NOMO-1 (cell line): ENCODE results near the gene UHRF2.
"Not testable (repeated sequence)": the region's sequence is repeated elsewhere in the genome, so short reads cannot be mapped to it uniquely, and the experiment has no call there.

Experiments
- DNase-seq, 2 experiments: peaks; one replicate each; lab custom pipeline; 2025; ENCODE audit not compliant: unreplicated experiment in 2 of 2; lab: John Stamatoyannopoulos, UW

UHRF2 gene

DNA sequence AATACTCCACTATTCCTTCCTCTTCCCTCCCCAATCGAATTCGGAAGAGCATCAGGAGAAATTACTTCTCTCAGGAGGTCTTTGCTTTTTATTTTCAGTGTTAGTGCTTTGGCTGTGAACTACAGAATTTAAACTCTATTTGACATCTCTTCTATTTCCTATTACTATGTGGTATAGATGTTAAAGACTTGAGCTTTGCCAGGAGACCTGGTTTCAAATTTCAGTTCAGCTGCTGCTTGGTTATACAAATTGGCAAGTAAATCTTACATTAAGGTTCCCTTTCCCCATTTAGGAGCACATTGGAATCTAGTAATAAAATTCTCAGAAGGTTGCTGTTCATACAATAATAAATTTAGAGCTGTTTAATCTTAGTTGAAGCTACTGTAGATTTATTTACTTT lies 13.1 kb downstream of the UHRF2 start:
- DNase-seq, result no peak

DNA sequence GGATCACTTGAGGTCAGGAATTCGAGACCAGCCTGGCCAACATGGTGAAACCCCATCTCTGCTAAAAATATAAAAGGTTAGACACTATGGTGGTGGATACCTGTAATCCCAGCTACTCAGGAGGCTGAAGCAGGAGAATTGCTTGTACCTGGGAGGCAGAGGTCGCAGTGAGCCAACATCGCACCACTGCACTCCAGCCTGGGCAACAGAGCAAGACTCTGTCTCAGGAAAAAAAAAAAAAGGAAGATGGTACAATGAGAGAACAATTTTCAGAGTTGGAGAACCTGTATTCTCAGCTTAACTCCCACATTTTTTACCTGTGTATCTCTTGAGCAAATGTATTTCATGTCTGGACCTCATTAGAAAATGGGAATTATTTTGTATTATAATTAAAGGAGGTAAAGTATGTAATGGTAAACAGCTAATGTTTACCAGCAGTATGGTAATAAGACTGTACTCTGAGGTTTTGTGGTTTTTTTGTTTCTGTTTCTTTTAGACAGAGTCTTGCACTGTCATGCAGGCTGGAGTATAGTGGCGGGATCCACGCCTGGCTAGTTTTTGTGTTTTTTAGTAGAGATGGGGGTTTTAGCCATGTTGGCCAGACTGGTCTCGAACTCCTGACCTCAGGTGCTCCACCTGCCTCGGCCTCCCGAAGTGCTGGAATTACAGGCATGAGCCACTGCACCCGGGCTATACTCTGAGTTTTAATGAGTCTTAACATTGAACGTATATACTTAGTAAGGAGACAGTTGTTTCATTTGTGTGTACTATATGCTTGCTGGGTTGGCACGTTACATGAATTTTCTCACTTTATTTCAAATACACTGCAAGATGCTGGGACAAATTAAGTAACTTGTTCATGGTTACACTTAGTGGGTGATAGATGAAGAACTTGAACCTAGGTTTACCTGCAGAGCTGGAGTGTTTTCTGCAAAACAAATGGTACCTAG lies 16.2 kb downstream of the UHRF2 start:
- DNase-seq, result no peak

DNA sequence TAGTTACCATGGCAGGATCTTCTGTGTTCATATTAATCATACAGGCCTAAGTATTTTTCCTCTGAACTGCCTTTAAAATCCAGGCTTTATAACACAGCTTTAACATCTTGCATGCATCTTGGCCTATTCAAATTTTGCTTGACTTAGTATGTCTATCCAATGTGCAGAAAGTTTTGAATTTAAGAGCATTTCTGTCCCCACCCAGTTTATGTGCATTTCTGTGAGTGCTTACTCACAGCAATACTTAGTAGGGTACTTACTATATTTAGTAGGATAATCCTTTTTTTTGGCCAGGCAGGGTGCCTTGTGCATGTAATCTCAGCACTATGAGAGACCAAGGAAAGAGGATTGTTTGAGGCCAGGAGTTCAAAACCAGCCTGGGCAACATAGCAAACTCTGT lies 18.0 kb downstream of the UHRF2 start:
- DNase-seq, result no peak

DNA sequence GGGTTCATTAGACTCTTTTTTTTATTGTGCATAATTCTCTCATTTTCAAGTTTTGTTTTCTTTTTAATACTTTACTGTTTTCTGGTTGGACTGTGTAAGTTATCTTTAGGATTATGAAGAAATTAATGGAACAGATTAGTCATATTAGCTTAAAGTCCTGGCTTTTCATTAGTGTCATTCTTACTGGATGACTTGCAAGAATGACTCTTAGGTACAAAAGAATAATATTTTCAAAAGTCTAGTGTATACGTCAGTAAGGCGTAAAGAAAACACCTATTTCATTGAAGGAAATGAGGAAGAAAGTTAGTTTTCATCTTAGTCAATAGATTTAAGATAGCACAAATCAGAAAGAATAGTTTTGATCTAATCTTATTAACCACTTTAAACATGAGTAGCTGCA lies 20.4 kb downstream of the UHRF2 start:
- no peak for DNase-seq

DNA sequence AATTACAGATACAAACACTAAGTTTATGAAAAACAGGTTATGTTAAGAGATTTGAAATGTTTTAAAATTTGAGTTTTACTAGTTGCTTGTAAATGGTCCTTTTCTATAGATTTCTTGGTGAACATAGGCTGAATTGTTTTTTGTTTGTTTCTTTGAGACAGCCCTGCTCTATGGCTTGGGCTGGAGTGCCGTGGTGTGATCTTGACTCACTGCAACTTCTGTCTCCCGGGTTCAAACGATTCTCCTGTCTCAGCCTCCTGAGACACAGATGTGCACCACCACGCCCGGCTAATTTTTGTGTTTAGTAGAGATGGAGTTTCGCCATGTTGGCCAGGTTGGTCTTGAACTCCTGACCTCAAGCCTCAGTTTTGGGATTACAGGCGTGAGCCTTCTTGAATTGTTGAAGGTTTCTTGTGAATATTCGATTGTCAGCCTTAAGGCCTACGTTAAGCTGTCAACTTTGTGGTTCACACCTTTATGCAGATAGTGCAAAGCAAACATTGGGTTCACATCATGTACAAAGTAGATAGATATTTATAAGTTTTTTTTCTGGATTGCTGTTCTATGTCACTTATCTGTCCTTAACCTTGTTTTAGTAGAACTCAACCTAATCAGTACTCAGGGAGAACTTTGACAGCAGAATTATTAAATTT lies 26.2 kb downstream of the UHRF2 start:
- no peak for DNase-seq

DNA sequence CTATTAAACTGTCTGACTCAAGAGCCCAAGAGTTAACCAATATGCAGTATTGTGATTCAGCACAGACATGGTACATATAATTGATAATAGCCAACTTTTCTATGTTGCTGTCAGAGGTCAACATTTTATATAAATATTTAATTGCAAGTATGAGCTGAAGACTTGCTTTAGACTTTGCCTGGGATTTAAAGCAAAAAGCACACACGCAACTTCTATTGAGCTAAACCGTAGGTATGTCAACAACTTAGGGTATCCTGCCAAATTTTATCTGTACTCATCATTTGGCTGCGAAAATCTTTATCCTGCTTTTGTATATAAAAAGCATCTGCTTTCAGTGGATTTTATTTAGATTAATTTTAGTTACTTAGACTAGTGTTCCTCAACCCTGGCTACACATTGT lies 27.4 kb downstream of the UHRF2 start:
- DNase-seq, result no peak

DNA sequence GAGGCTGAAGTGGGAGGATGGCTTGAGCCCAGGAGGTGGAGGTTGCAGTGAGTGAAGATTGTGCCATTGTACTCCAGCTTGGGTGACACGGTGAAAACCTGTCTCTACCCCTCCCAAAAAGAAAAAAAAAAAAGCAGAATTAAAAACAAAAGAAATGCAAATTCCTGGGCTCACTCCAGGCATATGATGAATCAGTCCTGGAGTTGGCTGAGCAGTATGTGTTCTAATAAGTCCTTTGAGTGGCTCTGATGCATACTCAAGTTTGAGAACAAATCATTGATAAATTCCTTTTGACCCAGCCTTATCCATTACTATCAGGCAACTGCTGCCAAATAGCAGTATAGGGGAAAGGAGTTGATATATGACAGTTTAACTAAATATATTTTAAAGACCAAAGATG lies 28.3 kb downstream of the UHRF2 start:
- DNase-seq, result no peak

DNA sequence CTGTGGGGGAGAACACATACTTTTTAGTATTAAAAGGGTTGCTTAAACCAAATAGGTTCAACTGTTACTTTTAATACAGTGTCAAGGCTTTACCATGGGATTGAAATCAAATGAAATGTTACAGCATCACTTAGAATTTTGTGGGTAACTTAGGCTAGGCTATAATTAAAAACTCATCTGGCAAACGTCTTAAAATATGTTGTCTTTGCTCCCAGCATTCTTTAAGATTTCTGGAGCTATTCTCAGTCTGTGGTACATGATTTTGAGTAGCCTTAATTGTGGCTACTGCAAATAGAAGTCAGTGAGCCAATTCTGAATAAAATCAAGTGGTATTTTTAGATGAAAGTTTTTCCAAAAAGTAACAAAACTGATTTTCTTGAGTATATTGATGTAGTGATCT lies 30.7 kb downstream of the UHRF2 start:
- no peak for DNase-seq

DNA sequence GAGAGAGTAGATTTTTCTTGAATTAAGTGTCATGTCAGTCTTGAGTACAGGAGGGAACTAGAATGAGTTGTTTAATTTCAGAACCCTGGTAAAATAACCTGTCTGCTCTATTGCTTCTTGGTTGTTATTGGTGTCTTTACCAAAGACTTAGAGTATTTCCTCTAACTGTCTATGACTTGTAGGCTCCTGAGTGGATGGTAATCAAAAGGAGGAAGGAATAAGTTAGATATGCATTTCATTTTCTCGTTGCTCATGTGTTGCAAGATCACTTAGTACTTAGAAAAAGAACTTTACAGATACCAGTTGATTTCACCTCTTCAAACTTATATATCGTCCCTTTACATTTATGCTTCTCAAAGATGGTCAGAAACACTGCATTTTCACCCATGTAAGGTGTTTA lies 31.1 kb downstream of the UHRF2 start:
- peak in 1 of 2 experiments; percentile 31 for DNase-seq

DNA sequence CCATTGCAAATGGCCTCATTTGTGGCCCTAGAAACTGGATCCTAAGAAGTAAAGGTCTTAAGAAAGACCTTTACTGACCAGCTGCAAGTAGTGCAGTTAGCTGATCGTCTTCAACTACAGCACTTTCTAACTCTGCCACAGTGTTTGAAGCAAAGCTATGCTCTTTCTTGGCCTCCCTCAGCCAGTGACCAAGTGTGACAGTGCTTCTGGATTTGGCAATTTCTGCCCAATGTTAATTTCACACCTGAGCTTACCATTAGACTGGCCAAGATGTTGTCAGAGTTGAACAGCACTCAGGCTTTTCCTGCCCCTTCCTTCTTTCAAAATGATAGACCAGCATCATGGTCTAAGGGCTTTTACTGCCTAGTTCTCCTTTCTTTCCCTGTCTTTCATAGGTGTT lies 36.1 kb downstream of the UHRF2 start:
- DNase-seq, result no peak

DNA sequence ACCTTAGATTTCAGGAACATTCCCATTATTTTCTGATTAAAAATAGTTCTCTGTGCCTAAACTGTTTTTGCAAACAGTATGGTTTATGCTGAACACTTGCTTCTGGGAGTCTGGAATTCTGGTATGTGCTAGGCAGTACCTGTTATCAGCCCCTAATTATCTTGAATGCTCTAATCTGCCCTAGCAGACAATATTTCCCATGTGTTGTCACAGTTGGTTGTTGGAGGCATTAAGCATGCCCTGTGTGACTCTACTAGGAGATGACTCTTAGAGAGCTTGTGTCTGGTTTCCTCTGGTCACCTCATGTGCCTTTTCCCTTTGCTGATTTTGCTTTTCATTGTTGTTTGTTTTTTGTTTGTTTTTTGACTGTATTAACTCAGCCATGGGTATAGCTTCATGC lies 36.6 kb downstream of the UHRF2 start:
- no peak for DNase-seq

DNA sequence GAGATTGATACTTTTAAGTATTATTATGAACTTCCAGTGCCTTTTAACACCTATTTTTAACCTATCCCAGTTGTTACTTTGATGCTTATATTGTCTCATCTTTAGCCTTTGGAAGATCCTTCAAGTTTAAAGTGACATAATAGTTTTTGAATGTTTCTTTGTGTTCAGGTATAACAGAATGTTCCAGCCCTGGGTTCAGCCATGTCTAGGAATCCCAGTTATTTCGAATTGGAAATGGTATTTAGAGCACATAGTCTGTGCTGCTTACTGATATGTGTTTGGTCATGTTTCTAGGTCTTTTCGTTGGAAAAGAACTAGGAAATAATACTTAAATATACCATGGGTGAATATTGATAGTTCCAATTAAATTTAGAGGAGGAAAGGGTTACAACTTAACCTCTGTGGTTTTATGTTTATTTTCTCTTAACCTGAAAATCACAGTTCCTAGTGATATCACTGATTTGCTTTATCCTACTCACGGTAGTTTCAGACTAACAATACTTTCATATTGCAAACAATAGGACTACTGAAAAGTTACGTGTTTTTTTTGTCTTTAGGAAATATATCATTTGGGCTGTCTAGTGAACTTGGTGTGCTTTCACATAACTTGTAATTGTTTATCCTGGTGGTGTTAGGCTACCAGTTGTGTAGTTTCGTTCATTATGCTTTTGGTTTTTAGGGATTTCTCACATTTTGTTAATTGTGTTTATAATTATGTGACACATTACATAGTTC lies 37.8 kb downstream of the UHRF2 start:
- no peak for DNase-seq

DNA sequence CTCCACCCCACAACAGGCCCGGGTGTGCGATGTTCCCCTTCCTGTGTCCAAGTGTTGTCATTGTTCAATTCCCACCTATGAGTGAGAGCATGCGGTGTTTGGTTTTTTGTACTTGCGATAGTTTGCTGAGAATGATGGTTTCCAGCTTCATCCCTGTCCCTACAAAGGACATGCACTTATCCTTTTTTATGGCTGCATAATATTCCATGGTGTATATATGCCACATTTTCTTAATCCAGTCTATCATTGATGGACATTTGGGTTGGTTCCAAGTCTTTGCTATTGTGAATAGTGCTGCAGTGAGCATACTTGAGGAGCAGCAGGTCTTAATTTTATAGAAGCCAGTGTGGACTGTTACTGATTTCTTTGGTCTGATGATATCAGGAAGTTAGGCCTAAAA lies 42.3 kb downstream of the UHRF2 start:
- not testable (repeated sequence) for DNase-seq

DNA sequence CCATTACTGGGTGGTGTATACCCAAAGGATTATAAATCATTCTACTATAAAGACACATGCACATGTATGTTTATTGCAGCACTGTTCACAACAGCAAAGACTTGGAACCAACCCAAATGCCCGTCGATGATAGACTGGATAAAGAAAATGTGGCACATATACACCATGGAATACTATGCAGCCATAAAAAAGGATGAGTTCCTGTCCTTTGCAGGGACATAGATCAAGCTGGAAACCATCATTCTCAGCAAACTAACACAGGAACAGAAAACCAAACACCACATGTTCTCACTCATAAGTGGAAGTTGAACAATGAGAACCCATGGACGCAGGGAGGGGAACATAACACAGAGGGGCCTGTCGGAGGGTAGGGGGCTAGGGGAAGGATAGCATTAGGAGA lies 45.7 kb downstream of the UHRF2 start:
- not testable (repeated sequence) for DNase-seq

DNA sequence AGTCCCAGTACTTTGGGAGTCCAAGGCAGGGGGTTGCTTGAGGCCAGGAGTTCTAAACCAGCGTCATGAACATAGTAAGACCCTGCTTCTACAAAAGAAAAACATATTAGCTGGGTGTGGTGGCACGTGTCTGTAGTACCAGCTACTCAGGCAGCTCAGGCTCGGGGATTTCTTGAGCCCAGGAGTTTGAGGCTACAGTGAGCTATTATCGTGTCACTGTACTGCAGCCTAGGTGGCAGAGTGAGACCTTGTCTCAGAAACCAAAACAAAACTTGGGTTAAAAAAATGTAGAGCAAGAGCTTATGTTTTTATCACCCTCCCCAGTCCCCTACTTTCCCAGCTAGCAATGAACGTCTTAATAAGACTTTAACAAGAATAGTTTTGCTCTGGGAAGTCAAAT lies 46.7 kb downstream of the UHRF2 start:
- no peak for DNase-seq

DNA sequence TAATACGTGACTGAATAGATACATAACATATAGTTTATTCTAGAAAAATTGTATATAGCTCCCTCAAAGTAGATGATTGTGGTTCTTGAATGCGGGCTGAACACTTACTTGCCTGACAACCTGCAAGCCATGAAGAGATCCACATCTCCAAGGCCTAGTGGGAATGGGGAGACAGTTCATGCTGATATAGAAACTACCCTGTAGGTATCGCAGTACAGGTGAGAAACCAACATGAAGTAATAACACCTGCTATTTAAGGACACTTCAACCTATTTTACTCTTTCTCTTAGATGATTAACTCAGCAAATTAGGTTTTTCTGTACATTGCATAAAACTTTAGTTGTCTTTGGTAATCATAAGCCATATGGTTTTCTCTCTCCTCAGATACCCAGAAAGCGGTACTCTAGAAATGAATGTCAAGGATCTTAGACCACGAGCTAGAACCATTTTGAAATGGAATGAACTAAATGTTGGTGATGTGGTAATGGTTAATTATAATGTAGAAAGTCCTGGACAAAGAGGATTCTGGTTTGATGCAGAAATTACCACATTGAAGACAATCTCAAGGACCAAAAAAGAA lies 47.3 kb downstream of the UHRF2 start:
- DNase-seq, result no peak

DNA sequence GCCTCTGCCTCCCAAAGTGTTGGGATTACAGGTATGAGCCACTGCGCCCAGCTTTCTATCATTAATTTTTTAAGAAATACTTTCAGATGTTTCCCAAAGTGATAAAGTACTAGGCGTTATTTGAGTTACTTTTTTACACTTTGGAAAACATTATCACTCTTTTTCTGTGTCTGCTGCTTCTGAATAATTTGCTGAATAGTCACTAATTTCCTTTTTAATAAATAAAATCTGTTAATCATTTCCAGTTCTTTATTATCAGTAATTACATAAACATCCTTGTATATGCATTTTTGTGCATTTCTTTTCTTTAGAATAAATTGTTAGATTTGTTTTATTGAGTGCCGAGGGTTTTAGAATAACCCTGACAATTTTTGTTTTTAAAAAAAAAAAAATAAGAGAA lies 48.6 kb downstream of the UHRF2 start:
- no peak for DNase-seq

DNA sequence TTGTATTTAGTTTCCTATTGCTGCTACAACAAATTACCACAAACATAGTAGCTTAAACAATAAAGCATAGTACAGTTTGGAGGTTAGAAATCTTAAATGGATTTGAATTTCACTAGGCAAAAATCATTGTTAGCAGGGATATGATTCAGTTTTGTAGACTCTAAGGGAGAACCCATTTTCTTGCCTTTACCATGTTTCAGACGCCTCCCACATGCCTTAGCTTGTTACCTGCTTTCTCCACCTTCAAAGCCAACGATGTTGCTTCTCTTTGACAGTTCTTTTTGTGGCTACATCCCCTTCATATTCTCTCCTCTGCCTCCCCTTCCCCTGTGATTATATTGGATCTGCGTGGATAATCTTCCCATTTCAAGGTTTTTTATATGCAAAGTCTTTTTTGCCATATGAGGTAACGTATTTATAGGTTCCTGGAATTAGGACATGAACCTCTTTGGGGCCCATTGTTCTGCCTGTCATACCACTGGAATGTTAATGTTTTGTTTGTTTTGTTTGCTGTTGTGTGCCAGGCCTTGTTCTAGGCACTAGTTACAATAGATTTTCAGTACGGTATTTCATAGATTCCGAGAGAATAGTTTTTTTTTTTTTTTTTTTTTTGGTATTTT lies 54.1 kb downstream of the UHRF2 start:
- no peak for DNase-seq

DNA sequence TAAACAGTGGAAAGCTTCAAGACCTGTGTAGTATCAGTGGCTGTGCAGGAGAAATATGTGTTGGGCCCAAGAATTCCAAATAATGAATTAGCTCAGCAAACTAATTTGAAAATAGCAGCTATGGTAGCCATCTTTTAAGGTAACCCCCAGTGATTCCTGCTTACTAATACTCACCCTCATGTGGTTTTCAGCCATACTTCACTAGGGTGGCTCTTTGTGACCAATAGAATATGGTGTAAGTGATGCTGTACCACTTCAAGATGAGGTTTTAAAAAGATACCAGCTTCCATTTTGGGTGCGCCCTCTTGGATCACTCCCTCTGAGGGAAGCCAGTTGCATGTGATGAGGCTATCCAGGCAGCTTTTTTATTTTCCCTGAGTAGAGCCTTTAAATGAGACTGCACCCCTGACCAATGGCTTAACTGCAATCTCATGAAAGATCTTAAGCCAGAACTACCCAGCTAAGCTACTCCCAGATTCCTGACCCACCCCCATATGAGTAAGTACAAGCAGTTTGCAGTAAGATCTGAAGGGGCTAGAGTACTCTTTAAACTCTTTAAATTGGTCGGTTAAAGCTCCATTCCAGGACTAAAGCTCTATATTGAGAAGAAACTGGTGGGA lies 58.3 kb downstream of the UHRF2 start:
- no peak for DNase-seq

DNA sequence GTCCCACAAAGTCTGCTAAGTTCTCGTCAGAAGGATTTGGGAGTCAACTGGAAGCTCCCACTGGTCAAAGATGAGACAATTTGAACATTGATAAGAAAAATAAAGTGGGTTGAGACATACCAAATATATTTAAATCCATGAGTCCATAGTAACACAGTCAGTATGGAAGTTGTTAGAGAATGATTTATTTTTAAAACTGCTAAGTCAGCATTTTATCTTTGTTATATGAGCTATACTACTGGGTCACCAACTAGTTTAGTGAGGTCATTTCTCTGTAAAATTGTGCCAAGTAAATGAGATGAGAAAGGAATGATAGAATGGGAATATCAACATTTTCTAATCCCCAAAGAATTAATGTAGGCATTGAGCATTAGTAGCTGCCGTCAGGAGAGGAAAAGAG lies 60.2 kb downstream of the UHRF2 start:
- DNase-seq, result no peak
